ENCODE data around the gene TAF4.

Gene TAF4

GRCh38 chr20:61929561-61929960 is 136.1 kb downstream of the TAF4 start:
- DNase-seq: no peak

DNA sequence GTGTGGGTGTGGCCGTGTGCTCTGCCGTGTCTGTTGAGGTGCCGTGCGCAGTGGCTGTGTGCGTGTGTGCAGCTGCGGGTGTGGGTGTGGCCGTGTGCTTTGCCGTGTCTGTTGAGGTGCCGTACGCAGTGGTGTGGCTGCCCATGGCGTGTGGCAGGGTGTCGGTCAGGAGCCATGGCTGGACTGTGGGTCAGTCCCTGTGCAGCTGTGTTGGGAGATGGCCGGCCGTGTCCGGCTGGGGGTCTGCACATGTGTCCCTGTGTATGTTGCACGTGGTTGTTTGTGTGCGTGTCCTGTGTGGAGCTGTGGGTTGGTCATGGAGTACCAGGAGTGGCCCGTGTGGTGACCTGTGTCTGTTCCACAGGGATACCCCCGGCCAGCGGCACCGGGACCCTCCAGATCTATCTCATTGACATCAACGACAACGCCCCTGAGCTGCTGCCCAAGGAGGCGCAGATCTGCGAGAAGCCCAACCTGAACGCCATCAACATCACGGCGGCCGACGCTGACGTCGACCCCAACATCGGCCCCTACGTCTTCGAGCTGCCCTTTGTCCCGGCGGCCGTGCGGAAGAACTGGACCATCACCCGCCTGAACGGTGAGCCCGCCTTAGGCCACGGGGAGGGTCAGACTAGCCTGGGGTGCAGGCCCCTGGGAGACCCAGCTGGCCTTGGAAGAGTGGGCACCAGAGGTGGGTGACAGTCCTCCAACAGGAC is 137.7 kb downstream of the TAF4 start:
- no peak for DNase-seq

DNA sequence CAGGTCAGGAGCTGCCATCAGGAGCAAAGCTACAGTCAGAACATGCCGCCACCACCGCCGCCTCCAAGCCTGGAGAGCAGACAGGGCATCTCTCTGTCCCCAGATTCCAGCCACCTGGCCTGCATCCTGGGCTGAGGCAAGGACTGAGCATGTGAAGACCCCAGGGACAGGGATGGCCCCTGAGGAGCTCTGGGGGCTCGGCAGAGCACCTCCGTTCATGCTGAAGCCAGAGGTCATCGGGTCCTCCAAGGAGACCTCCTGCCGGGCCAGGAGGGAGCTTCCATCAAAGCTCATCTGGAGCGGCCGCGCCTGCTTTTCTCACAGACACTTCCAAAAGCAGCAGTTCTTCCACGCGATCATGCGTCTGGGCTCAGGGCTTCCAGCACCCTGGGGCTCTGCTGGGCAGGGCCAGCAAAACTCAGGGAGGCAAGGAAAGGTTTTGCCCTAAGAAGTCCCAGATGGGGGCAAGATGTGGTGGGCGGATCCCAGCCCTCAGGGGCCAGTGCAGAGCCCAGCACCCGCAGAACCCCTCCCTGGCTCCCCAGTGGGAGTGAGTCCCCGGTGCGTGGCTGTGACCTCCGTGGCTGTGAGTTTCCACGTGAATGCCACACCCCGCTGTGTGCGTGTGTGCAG is 138.4 kb downstream of the TAF4 start:
- no peak for DNase-seq

- no peak for DNase-seq
Measured at GRCh38 chr20:61926796-61927192, 138.9 kb downstream of the TAF4 start.

GRCh38 chr20:61926253-61926613 is 139.4 kb downstream of the TAF4 start:
- no peak for DNase-seq

DNA sequence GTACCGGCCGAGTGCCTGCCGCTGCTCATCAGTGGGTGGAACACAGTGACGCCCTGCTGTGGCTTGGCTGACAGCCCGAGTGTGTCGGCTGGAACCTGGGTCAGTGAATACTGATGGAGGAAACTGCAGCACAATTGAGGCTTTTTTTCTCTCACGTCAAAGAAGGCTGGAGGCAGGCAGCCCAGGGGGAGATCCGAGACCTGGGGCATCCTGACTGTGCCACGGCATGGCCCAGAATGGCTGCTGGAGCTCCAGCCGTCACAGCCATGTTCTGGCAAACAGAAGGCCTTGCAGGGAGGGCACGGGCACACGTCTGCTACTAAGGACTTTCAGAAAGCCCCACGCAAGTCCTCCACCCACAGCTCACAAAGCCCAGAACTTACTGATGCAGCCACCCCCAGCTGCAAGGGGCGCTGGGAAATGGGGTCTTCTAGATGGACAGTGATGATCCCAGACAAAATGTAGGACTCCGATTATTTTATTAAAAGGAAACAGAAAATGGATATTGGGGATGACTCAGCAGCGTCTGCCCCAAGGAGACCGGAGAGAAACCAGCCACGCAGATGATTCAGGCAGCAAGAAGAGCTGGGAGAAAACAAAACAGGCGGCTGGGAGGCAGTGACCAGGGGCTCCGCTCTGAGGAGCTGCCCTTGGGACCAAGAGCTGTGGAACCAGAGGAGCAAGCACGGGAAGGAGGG is 140.0 kb downstream of the TAF4 start:
- no peak for DNase-seq

- no peak for DNase-seq
Measured at GRCh38 chr20:61924858-61925554, 140.7 kb downstream of the TAF4 start.
